Activated CD8-positive, alpha-beta T cell treated with anti-CD3 and anti-CD28 coated beads for 36 hours (primary cell): Measurements from ENCODE around the gene KCNA2. TPM values are rescaled to one million over a fixed set of nuclear protein-coding genes. Genes with fewer than 3 reads are reported as not detected.
A peak's percentile ranks its signal among the peaks of the same experiment; 100 is the strongest.

Source experiments
- ATAC-seq: fragments of 200-7000 bp; cut with Tn5 transposase; one replicate; pipeline ENCODE4 v1.10.0; 2021; ENCODE audit warnings: mild to moderate bottlenecking, moderate library complexity
- CTCF ChIA-PET: fragments of 350-600 bp; sonication (Branson Sonifier 250); formaldehyde crosslinking; loops from one replicate; lab custom pipeline; 2021; ENCODE audit warnings: antibody characterized with exemption; lab: Charles Lee
- POLR2A ChIA-PET: fragments of 350-600 bp; sonication (Branson Sonifier 250); formaldehyde crosslinking; loops from one replicate; lab custom pipeline; 2021; ENCODE audit warnings: antibody characterized with exemption; lab: Charles Lee
- DNase-seq: peaks from one replicate; pipeline ENCODE4 v3.0.0-alpha.2; 2020
- H3K27ac Mint-ChIP-seq: one replicate; pipeline ENCODE4 v1.8.0; 2021; ENCODE audit warnings: mild to moderate bottlenecking, mixed read lengths
- H3K27me3 Mint-ChIP-seq: one replicate; pipeline ENCODE4 v1.8.0; 2021; ENCODE audit warnings: mixed read lengths
- H3K36me3 Mint-ChIP-seq: one replicate; pipeline ENCODE4 v1.8.0; 2021; ENCODE audit warnings: low read depth, mixed read lengths
- H3K4me1 Mint-ChIP-seq: one replicate; pipeline ENCODE4 v1.8.0; 2021; ENCODE audit warnings: low read depth, mixed read lengths
- H3K4me3 Mint-ChIP-seq: one replicate; pipeline ENCODE4 v1.8.0; 2021; ENCODE audit warnings: mild to moderate bottlenecking, moderate library complexity, mixed read lengths
- H3K9me3 Mint-ChIP-seq: one replicate; pipeline ENCODE4 v1.8.0; 2021; ENCODE audit warnings: mixed read lengths
- intact Hi-C: fragments of 100-400 bp; cut with micrococcal nuclease; formaldehyde crosslinking; loops from one replicate; pipeline ENCODE4 v1.10.0; 2022
- total RNA-seq, 2 experiments: library from RNA; stranded (reverse); gene quantifications; one replicate each; pipeline ENCODE4 v1.2.3, GENCODE V29; 2021
- TF ChIP-seq, protein P1 (sequence below): fragments of 200-600 bp; IDR thresholded peaks from one replicate; pipeline ENCODE4 v1.8.0; 2022; ENCODE audit warnings: antibody characterized with exemption, mild to moderate bottlenecking

KCNA2 gene
- total RNA-seq, 2 experiments from 2014 or later, result 0.02 to 0.14 TPM

GRCh38 chr1:110635434-110635833, 29.3 kb upstream of the KCNA2 start:
- intact Hi-C loops, result loop anchor here (10.0 kb wide), 1 partner anchor 239 kb away; the partner anchor contains the start of gene CD53
- H3K4me3 Mint-ChIP-seq, result peak overlapping the region; percentile 34
- CTCF ChIA-PET, result interaction anchor here (1.0 to 6.4 kb wide), 10 partner anchors 12 to 148 kb away, joined by 4 to 66 read pairs (median 10); no protein-coding TSS in a partner anchor
- POLR2A ChIA-PET, result interaction anchor here (1.1 to 9.8 kb wide), 5 partner anchors 13 to 245 kb away, joined by 3 to 131 read pairs (median 3); partner anchors contain the start of gene KCNA3
- H3K9me3 Mint-ChIP-seq, result peaks cover 3% of the 10 kb centered on the region
- H3K4me1 Mint-ChIP-seq, result peaks cover 74% of the 10 kb centered on the region
- no peak for ATAC-seq
- no peaks in the 10 kb centered on the region for H3K36me3 Mint-ChIP-seq
- TF ChIP-seq, protein P1, sequence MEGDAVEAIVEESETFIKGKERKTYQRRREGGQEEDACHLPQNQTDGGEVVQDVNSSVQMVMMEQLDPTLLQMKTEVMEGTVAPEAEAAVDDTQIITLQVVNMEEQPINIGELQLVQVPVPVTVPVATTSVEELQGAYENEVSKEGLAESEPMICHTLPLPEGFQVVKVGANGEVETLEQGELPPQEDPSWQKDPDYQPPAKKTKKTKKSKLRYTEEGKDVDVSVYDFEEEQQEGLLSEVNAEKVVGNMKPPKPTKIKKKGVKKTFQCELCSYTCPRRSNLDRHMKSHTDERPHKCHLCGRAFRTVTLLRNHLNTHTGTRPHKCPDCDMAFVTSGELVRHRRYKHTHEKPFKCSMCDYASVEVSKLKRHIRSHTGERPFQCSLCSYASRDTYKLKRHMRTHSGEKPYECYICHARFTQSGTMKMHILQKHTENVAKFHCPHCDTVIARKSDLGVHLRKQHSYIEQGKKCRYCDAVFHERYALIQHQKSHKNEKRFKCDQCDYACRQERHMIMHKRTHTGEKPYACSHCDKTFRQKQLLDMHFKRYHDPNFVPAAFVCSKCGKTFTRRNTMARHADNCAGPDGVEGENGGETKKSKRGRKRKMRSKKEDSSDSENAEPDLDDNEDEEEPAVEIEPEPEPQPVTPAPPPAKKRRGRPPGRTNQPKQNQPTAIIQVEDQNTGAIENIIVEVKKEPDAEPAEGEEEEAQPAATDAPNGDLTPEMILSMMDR, result no peak
- no peak for DNase-seq
- no peaks in the 10 kb centered on the region for H3K27me3 Mint-ChIP-seq
- peak overlapping the region; percentile 94 for H3K27ac Mint-ChIP-seq

DNA sequence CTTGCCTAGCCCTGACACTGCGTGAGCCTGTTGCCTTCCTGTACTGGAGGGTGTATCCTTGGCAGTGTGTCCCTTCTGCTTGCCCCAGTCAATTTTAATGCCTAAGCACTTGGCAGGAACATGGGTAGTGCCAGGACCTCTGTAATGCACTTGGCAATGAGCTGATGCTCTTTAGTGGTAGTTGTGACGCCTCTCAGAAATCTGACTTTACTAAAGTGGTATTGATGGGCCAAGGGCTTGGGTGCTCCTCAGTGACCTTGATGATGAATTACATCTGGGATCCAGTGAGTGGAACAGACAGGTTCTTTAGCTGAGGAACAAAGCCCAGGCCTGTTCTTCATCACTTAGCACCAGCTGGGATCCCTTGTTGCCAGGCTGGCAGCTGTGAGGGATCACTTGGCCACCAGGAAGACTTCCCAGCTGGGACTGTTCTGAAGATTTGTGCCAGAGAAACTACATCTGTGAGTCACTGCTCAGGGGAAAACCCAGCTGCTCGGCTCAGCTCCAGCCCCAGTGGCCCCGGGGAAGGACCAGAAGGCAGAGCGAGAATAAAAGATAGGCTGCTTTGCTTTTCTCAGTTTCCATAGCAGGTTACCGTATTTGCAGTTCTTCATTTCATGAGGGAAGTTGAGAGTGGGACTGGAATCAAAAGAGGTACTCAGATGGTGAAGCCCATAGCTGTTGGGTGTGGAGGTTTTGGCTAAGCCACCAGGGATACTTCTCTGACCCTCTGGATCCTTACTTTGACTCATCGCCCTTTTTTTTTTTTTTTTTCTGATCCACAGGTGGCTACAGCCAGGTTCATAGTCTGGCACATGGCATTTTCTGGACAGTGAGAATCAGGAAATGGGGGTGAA, 28.5 kb upstream of the KCNA2 start:
- peak; percentile 60 for ATAC-seq
- Mint-ChIP-seq H3K27me3 (no peaks in the 10 kb centered on the region), H3K9me3 (no peaks in the 10 kb centered on the region), H3K36me3 (no peaks in the 10 kb centered on the region), H3K4me1 (peaks cover 66% of the 10 kb centered on the region), H3K27ac (peak overlapping the region; percentile 94), H3K4me3 (peak overlapping the region; percentile 34)
- TF ChIP-seq, protein P1, result no peak
- intact Hi-C loops, result loop anchor here (5.0 to 10.0 kb wide), 2 partner anchors 240 to 583 kb away; partner anchors contain the start of gene CD53
- DNase-seq, result peak; percentile 89
- CTCF ChIA-PET, result interaction anchor here (0.8 to 6.4 kb wide), 11 partner anchors 12 to 149 kb away, joined by 3 to 66 read pairs (median 8); no protein-coding TSS in a partner anchor
- POLR2A ChIA-PET, result interaction anchor here (0.7 to 9.8 kb wide), 6 partner anchors 13 to 138 kb away, joined by 3 to 131 read pairs (median 6); partner anchors contain the start of gene KCNA3

DNA sequence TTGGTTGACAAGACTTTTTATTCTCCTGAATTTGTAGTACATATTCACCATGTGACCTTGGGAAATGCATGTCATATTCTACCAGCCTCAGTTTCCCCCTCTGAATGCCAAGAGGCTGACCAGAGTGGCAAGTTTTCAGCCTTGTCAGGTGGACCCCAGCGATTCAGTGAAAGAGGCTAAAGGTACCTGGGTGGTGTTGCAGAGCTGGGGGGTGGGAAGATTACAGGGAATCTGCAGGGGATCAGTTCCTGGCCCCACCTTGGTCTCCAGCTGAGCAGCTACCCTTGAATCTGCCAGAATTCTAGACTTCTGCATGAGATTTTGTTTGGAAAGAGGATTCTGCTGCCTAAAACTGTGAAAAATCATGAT, 27.9 kb upstream of the KCNA2 start:
- Mint-ChIP-seq H3K36me3 (no peaks in the 10 kb centered on the region), H3K4me3 (no peak overlapping the region), H3K4me1 (peaks cover 64% of the 10 kb centered on the region), H3K27me3 (no peaks in the 10 kb centered on the region), H3K9me3 (no peaks in the 10 kb centered on the region), H3K27ac (peak overlapping the region; percentile 94)
- TF ChIP-seq, protein P1, result no peak
- POLR2A ChIA-PET, result interaction anchor here (0.9 to 9.8 kb wide), 5 partner anchors 8 to 139 kb away, joined by 3 to 131 read pairs (median 9); partner anchors contain the start of gene KCNA3
- intact Hi-C loops, result loop anchor here (5.0 to 10.0 kb wide), 2 partner anchors 241 to 583 kb away; partner anchors contain the start of gene CD53
- ATAC-seq, result no peak
- no peak for DNase-seq
- CTCF ChIA-PET, result interaction anchor here (0.8 to 6.4 kb wide), 9 partner anchors 13 to 149 kb away, joined by 3 to 66 read pairs (median 10); no protein-coding TSS in a partner anchor

- peak overlapping the region; percentile 74 for H3K27ac Mint-ChIP-seq
Observed at GRCh38 chr1:110633646-110634030, 27.5 kb upstream of the KCNA2 start.

More at GRCh38 chr1:110633646-110634030, 27.5 kb upstream of the KCNA2 start:
- H3K4me3 Mint-ChIP-seq, result no peak overlapping the region
- peaks cover 60% of the 10 kb centered on the region for H3K4me1 Mint-ChIP-seq
- CTCF ChIA-PET, result interaction anchor here (1.3 to 6.3 kb wide), 7 partner anchors 14 to 150 kb away, joined by 3 to 66 read pairs (median 10); no protein-coding TSS in a partner anchor
- TF ChIP-seq, protein P1, result no peak
- intact Hi-C loops, result loop anchor here (5.0 to 10.0 kb wide), 2 partner anchors 241 to 584 kb away; partner anchors contain the start of gene CD53
- no peaks in the 10 kb centered on the region for H3K36me3 Mint-ChIP-seq
- ATAC-seq (no peak), DNase-seq (no peak)
- no peaks in the 10 kb centered on the region for H3K27me3 Mint-ChIP-seq
- POLR2A ChIA-PET, result interaction anchor here (0.9 to 9.8 kb wide), 4 partner anchors 8 to 40 kb away, joined by 3 to 131 read pairs (median 26); partner anchors contain the start of gene KCNA3
- H3K9me3 Mint-ChIP-seq, result no peaks in the 10 kb centered on the region
